ENCODE measurements around the gene RPTOR. TPM values are rescaled to one million over a fixed set of nuclear protein-coding genes. Genes with fewer than 3 reads are reported as not detected.
"Not testable (repeated sequence)": the region's sequence is repeated elsewhere in the genome, so short reads cannot be mapped to it uniquely, and the experiment has no call there.

Gene RPTOR
- total and polyA plus RNA-seq, 2 experiments from 2014 or later = 6.6 to 16.1 TPM

DNA sequence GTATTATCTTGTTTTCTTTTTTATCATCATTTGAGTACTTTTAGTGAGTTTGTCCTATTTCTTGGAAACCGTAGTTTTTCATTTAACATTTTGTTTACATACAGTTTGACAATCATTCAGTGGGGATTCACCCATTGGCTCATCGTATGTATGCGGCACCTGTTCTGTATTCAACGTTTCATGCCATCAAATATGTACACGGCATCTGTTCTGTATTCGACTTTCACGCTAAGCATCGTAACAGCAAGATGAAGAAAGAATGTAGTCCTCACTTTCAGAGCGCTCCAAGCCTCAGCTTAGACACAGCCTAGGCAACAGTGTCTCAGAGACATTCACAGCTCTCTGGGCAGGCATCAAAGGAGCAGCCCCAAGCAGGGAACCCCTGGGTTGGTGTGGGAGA is 269.9 kb downstream of the RPTOR start:
- no peak overlapping the region for H3K4me3 ChIP-seq
- no peak overlapping the region for H3K27ac ChIP-seq
- H3K9me3 ChIP-seq (ENCODE audit: low read depth) = no peaks in the 10 kb centered on the region
- H3F3A ChIP-seq (ENCODE audit: insufficient read depth) = no peaks in the 10 kb centered on the region
- DNase-seq = no peak
- H3K79me2 ChIP-seq (ENCODE audit: insufficient read depth) = no peaks in the 10 kb centered on the region
- H3K9ac ChIP-seq = no peak overlapping the region
- WGBS, 2 experiments (ENCODE audit: low coverage in 1 of 2, low lambda C conversion rate in 2 of 2, missing lambda C conversion rate in 2 of 2) = 91 to 93% methylated on average over 9 of the region's 9 CpGs
- H3K4me1 ChIP-seq (ENCODE audit: insufficient read depth) = no peaks in the 10 kb centered on the region; the same call in 1 of the 2 replicates
- no peaks in the 10 kb centered on the region for H4K20me1 ChIP-seq (ENCODE audit: insufficient read depth)
- TF ChIP-seq EZH2phosphoT487 (IDR thresholded peaks at IDR 0.05; ENCODE audit: insufficient read depth, low read depth) (no peak), EZH2 (IDR thresholded peaks at IDR 0.05; ENCODE audit: insufficient read depth, poor library complexity, severe bottlenecking) (no peak)
- H3K36me3 ChIP-seq (ENCODE audit: low read depth) = no peaks in the 10 kb centered on the region; the same call in 1 of the 2 replicates
- no peak overlapping the region for H3K4me2 ChIP-seq (ENCODE audit: unreplicated experiment)
- H2AFZ ChIP-seq = no peak overlapping the region
- no peaks in the 10 kb centered on the region for H3K27me3 ChIP-seq (replicated peaks; ENCODE audit: insufficient read depth)
- in situ Hi-C loops (cut with MboI) = no loop called here
- H3K9me2 ChIP-seq (ENCODE audit: insufficient read depth) = no peaks in the 10 kb centered on the region

DNA sequence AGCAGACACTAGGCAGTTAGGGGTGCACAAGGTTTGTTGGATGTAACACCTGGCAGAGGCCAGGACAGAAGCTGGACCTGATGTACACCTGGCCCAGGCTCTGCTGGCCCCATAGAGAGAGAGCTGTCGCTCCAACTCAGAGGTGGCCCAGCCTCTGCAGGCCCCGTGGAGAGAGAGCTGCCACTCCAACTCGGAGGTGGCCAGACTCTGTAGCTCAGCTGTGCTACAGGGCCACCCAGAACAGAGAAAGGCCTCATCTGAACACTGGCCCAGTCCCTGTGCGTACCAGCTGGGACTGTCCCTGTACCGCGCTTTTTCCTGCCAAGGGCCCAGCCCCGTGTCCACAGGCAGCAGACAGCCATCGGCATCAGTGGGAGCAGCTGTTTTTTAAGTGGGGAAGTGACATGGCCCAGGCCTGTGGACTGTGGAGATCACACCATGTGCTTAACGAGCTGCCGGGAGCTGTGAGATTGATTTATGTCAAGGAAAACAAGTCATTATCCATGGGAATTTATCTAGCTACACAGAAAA is 270.6 kb downstream of the RPTOR start:
- in situ Hi-C loops (cut with MboI) = no loop called here
- no peak overlapping the region for H3K4me2 ChIP-seq (ENCODE audit: unreplicated experiment)
- no peaks in the 10 kb centered on the region for H3K9me3 ChIP-seq (ENCODE audit: low read depth)
- no peak overlapping the region for H3K9ac ChIP-seq
- H3K27ac ChIP-seq = no peak overlapping the region
- H4K20me1 ChIP-seq (ENCODE audit: insufficient read depth) = no peaks in the 10 kb centered on the region
- no peaks in the 10 kb centered on the region; the same call in 1 of the 2 replicates for H3K4me1 ChIP-seq (ENCODE audit: insufficient read depth)
- H3K27me3 ChIP-seq (replicated peaks; ENCODE audit: insufficient read depth) = no peaks in the 10 kb centered on the region
- no peaks in the 10 kb centered on the region; the same call in 1 of the 2 replicates for H3K36me3 ChIP-seq (ENCODE audit: low read depth)
- 91 to 92% methylated on average over 8 to 10 of the region's 10 CpGs for WGBS, 2 experiments (ENCODE audit: low coverage in 1 of 2, low lambda C conversion rate in 2 of 2, missing lambda C conversion rate in 2 of 2)
- no peaks in the 10 kb centered on the region for H3K9me2 ChIP-seq (ENCODE audit: insufficient read depth)
- no peak overlapping the region for H3K4me3 ChIP-seq
- no peaks in the 10 kb centered on the region for H3F3A ChIP-seq (ENCODE audit: insufficient read depth)
- TF ChIP-seq EZH2phosphoT487 (IDR thresholded peaks at IDR 0.05; ENCODE audit: insufficient read depth, low read depth) = no peak
- no peak for TF ChIP-seq EZH2 (IDR thresholded peaks at IDR 0.05; ENCODE audit: insufficient read depth, poor library complexity, severe bottlenecking)
- no peak overlapping the region for H2AFZ ChIP-seq
- no peaks in the 10 kb centered on the region for H3K79me2 ChIP-seq (ENCODE audit: insufficient read depth)
- DNase-seq = no peak

DNA sequence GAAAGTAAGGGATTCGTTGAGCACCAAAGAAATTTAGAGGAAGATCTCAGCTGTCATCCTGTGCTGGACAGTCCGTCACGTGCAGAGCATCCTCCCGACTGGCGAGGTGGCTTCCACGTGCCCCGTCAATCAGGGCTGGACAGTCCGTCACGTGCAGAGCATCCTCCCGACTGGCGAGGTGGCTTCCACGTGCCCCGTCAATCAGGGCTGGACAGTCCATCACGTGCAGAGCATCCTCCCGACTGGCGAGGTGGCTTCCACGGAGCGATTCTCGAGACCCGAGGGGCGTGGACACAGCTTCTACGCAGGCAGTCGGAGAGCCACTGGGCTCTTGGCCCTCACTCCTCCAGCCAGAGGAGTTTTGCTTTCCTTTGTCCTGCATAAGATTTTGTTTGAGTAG is 271.1 kb downstream of the RPTOR start:
- in situ Hi-C loops (cut with MboI) = not testable (repeated sequence)

GRCh38 chr17:80816241-80817103 is 271.8 kb downstream of the RPTOR start:
- Histone ChIP-seq H3K36me3 (ENCODE audit: low read depth) (no peaks in the 10 kb centered on the region; the same call in 1 of the 2 replicates), H3K27me3 (replicated peaks; ENCODE audit: insufficient read depth) (no peaks in the 10 kb centered on the region), H3K4me3 (no peak overlapping the region), H3K9ac (no peak overlapping the region), H2AFZ (no peak overlapping the region), H4K20me1 (ENCODE audit: insufficient read depth) (no peaks in the 10 kb centered on the region), H3K27ac (no peak overlapping the region), H3K4me1 (ENCODE audit: insufficient read depth) (no peaks in the 10 kb centered on the region; the same call in 1 of the 2 replicates), H3K9me3 (ENCODE audit: low read depth) (no peaks in the 10 kb centered on the region), H3K79me2 (ENCODE audit: insufficient read depth) (no peaks in the 10 kb centered on the region), H3F3A (ENCODE audit: insufficient read depth) (no peaks in the 10 kb centered on the region), H3K4me2 (ENCODE audit: unreplicated experiment) (no peak overlapping the region), H3K9me2 (ENCODE audit: insufficient read depth) (no peaks in the 10 kb centered on the region)
- 93 to 94% methylated on average over 22 to 23 of the region's 24 CpGs for WGBS, 2 experiments (ENCODE audit: low coverage in 1 of 2, low lambda C conversion rate in 2 of 2, missing lambda C conversion rate in 2 of 2)
- in situ Hi-C loops (cut with MboI) = no loop called here
- no peak for DNase-seq
- TF ChIP-seq EZH2 (IDR thresholded peaks at IDR 0.05; ENCODE audit: insufficient read depth, poor library complexity, severe bottlenecking) (no peak), EZH2phosphoT487 (IDR thresholded peaks at IDR 0.05; ENCODE audit: insufficient read depth, low read depth) (no peak)

More for the DNA sequence above, 271.1 kb downstream of the RPTOR start:
- H3K9me2 ChIP-seq (ENCODE audit: insufficient read depth); H3K79me2 ChIP-seq (ENCODE audit: insufficient read depth); H4K20me1 ChIP-seq (ENCODE audit: insufficient read depth); H3K36me3 ChIP-seq (ENCODE audit: low read depth); H3K4me3 ChIP-seq; H3K4me2 ChIP-seq (ENCODE audit: unreplicated experiment); H3K9me3 ChIP-seq (ENCODE audit: low read depth); H3F3A ChIP-seq (ENCODE audit: insufficient read depth); H3K27me3 ChIP-seq (replicated peaks; ENCODE audit: insufficient read depth); H2AFZ ChIP-seq; H3K9ac ChIP-seq; H3K4me1 ChIP-seq (ENCODE audit: insufficient read depth); H3K27ac ChIP-seq; DNase-seq: not testable (repeated sequence)
- WGBS, 2 experiments (ENCODE audit: low coverage in 1 of 2, low lambda C conversion rate in 2 of 2, missing lambda C conversion rate in 2 of 2) = 97 to 98% methylated on average over 19 to 23 of the region's 23 CpGs
